ENCODE data around the gene UPF2. TPM values are rescaled to one million over a fixed set of nuclear protein-coding genes. Genes with fewer than 3 reads are reported as not detected.

The UPF2 gene
- total and polyA plus RNA-seq, 3 donors from 2014 or later, result 15.7 to 43.7 (median 36.9) TPM

GRCh38 chr10:12025591-12025990, 17.0 kb downstream of the UPF2 start:
- H3K4me3 ChIP-seq, result no peak overlapping the region
- TF ChIP-seq, protein P1, sequence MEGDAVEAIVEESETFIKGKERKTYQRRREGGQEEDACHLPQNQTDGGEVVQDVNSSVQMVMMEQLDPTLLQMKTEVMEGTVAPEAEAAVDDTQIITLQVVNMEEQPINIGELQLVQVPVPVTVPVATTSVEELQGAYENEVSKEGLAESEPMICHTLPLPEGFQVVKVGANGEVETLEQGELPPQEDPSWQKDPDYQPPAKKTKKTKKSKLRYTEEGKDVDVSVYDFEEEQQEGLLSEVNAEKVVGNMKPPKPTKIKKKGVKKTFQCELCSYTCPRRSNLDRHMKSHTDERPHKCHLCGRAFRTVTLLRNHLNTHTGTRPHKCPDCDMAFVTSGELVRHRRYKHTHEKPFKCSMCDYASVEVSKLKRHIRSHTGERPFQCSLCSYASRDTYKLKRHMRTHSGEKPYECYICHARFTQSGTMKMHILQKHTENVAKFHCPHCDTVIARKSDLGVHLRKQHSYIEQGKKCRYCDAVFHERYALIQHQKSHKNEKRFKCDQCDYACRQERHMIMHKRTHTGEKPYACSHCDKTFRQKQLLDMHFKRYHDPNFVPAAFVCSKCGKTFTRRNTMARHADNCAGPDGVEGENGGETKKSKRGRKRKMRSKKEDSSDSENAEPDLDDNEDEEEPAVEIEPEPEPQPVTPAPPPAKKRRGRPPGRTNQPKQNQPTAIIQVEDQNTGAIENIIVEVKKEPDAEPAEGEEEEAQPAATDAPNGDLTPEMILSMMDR (IDR thresholded peaks at IDR 0.05), result no peak
- TF ChIP-seq POLR2A (IDR thresholded peaks at IDR 0.05), result no peak
- WGBS, 2 donors, result 83 to 86% methylated on average over 5 of the region's 5 CpGs
- intact Hi-C loops (cut with DNase I; ENCODE audit: low total_unique reads), result no loop called here
- no peaks in the 10 kb centered on the region for H3K27me3 ChIP-seq
- H3K36me3 ChIP-seq (ENCODE audit: low read depth, missing control alignments), result no peaks in the 10 kb centered on the region
- no peak for DNase-seq
- no peak overlapping the region for H3K27ac ChIP-seq
- no peaks in the 10 kb centered on the region for H3K9me3 ChIP-seq
- H3K4me1 ChIP-seq, result no peaks in the 10 kb centered on the region

GRCh38 chr10:12022580-12023257, 19.9 kb downstream of the UPF2 start:
- Histone ChIP-seq H3K4me3 (no peak overlapping the region), H3K4me1 (no peaks in the 10 kb centered on the region), H3K9me3 (no peaks in the 10 kb centered on the region), H3K27ac (no peak overlapping the region), H3K36me3 (ENCODE audit: low read depth, missing control alignments) (no peaks in the 10 kb centered on the region), H3K27me3 (no peaks in the 10 kb centered on the region)
- intact Hi-C loops (cut with DNase I; ENCODE audit: low total_unique reads), result no loop called here
- TF ChIP-seq, protein P1 (IDR thresholded peaks at IDR 0.05), result no peak
- no peak for TF ChIP-seq POLR2A (IDR thresholded peaks at IDR 0.05)
- 49 to 74% methylated on average over 1 of the region's 1 CpG for WGBS, 2 donors
- DNase-seq, result no peak

DNA sequence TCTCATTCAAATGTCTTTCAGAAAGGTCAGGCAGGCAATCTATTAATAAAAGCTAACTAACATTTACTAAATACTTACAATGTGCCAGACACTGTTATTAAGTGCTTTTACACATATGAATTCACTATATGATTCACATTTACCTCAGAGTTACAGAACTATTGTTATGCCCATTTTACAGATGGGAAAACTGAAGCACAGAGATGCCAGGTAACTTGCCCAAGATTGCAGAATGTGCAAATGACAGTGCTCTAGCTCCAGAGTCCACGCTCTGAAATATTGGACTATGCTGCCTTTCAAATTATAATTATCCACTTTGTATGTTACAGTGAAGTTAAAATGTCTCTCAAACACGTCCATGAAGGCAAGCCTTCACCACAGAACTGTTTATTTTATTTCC, 22.0 kb downstream of the UPF2 start:
- Histone ChIP-seq H3K4me3 (no peak overlapping the region), H3K9me3 (no peaks in the 10 kb centered on the region), H3K27me3 (no peaks in the 10 kb centered on the region), H3K4me1 (no peaks in the 10 kb centered on the region), H3K27ac (no peak overlapping the region), H3K36me3 (ENCODE audit: low read depth, missing control alignments) (no peaks in the 10 kb centered on the region)
- DNase-seq, result no peak
- WGBS, 2 donors, result 84 to 93% methylated on average over 2 of the region's 2 CpGs
- intact Hi-C loops (cut with DNase I; ENCODE audit: low total_unique reads), result no loop called here
- TF ChIP-seq, protein P1 (IDR thresholded peaks at IDR 0.05), result no peak

- Histone ChIP-seq H3K36me3 (ENCODE audit: low read depth, missing control alignments) (no peaks in the 10 kb centered on the region), H3K27me3 (no peaks in the 10 kb centered on the region), H3K4me3 (no peak overlapping the region), H3K9me3 (no peaks in the 10 kb centered on the region), H3K27ac (no peak overlapping the region), H3K4me1 (no peaks in the 10 kb centered on the region)
- 88 to 90% methylated on average over 9 of the region's 9 CpGs for WGBS, 2 donors
- no peak for TF ChIP-seq POLR2A (IDR thresholded peaks at IDR 0.05)
- TF ChIP-seq, protein P1 (IDR thresholded peaks at IDR 0.05), result no peak
- DNase-seq, result no peak
- intact Hi-C loops (cut with DNase I; ENCODE audit: low total_unique reads), result no loop called here
Observed at GRCh38 chr10:12019283-12019971, 23.2 kb downstream of the UPF2 start.
